GM04503 (cell line): ENCODE data around the gene ABCB9.

Source experiments
- DNase-seq: peaks from one replicate; pipeline ENCODE4 v3.0.0-alpha.2; 2012; ENCODE audit warnings: low read depth

ABCB9 gene

DNA sequence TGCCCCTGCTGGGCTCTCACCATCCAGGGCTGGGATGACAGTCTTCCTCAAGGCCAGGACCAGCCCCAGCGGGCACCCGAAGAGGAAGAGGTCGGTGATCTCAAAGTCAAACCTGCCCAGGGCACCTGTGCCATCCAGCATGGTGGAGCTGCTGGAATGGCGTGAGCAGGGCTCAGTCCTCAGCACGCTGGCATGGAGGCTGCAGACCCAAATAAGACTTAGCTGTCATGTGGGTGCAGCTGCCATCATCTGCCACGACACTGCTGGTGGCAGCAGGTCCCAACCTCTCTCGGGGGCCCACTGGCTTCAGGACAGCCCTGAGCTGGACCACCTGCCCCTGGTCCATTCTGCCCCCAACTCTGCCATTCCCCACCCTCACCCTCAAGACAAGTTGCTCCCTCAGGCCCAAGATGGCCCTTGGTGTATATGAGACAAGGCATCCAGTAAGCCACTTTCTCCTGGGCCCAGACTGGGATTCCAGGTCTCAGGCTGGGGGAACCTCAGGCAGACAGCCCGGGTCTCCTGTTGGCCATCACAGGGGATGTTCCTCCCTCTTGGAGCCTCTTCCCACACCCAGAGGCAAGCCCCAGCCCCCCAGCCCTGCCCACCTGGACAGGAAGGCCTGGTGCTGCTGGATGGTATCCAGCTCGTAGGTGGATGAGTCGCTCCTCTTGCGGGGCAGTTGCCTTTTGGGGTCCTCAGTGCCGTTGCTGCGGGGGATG, 28.7 kb upstream of the ABCB9 start:
- DNase-seq: no peak

DNA sequence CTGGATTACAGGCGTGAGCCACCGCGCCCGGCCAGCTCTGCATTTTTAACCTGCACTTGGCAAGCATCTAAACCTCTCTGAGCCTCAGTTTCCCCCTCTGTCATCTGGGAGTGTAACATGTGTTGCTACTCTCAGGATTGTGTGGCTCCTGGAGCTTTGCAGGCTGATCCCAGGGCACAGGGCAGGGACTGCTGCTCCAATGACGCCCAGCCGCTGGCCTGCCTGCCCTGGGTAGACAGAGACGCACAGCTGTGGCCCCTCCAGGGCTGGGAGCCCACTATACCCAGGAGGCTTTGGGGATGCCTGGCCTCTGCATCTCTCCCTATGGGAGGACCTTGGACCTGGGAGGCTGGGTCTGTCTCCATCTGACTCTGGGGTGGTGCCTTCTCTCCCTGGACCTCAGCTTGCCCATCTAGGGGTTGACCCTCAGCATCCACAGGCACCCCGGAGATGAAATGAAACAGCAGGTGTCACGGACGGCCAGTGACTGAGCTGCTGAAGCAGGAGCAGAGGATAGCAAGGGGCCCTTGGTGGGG, 27.9 kb upstream of the ABCB9 start:
- no peak for DNase-seq

DNA sequence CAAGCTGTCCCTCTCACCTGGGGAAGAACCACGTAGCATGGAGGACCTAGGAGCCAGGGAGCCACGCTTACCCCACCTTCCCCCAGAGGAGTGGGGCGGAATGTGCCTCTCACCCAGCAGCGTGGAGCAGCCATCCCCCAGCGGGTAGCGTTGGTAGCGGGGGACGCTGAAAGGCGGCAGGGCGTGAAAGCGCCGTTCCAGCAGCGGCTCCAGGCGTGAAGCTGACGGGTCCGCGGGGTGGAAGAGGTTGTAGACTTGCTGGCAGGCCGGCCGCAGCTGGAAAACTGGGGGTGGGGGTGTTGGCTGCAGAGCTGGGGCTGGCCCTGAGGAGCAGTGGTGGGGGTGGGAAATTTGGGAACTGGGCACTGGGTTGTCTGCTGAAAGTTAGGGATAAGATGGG, 26.1 kb upstream of the ABCB9 start:
- DNase-seq: no peak

DNA sequence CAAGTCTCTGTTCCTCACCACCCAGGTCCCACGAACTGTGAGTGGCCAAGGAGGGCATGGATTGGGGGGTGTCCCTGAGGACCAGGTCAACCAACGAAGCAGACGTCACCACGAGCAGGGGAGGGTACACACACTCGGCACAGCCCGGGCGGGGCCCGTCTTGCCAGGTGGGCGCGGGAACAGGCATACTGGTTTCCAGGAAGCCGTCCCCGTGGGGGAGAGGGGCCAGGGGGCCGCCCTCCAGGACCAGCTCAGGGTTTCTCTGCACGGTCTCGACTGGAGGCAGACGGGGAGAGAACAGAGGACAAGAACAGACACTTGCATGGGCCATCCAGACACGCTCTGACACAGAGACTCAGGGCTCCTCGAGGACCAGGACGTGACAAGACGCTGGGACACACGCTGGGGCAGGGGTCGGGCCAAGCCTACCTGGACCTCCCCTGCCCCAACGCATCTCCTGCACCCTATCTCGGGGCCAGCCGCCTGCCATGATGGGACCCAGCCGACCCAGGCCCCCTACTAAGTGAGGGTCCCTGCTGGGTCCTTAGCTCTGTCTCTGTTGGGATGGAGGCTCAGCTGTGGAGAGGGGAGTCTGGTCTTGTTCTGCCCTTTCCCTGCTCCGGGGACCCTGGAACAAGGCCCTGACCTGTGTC, 25.5 kb upstream of the ABCB9 start:
- no peak for DNase-seq

DNA sequence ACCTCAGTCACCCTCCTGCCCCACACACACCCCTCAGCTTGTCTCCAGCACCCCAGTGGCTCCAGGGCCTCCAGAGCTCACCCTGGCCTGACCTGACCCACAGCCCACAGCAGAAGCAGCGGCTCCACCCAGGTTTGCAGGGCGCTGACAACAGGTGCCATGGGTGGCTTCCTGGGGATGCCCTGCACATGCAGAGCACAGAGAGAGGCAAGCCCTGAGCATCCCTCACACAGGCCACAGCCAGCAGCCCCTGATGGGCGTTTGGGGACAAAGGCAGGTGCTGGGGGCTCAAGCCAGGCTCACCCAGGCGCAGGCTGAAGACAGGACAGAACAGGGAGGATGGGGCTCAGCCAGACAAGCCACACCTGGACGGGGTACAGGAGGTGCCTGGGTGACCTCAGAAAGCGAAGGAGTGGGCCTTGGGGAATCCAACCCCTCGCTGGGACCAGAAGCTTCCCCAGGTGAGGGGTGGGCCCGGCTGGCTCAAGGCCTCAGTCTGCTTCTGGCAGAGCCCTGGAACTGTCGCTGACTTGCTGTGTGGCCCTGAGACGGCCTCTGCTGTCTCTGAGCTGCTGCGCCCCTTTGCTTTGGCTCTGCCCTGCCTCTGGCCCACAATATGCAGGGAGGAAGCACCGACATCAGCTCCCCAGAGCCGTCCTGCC, 24.8 kb upstream of the ABCB9 start:
- no peak for DNase-seq

DNA sequence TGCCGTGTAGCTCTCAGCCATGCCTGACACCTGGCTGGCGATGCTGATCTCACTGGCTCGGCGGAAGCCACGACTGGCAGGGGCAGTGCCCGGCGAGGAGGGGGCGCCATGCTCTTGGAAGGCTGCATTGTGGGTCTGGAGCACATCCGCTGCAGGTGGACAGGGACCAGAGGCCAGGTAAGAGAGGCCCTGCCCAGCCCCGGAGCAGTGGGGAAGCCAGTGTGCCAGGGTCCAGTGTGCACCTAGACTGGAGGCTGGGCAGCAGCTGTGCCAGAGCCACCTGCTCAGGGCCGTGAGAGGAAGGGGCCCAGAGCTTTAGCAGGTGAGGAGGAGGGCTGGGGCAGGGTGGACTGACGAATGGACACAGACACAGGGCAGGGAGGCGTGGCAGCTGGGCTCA, 24.3 kb upstream of the ABCB9 start:
- DNase-seq: no peak

DNA sequence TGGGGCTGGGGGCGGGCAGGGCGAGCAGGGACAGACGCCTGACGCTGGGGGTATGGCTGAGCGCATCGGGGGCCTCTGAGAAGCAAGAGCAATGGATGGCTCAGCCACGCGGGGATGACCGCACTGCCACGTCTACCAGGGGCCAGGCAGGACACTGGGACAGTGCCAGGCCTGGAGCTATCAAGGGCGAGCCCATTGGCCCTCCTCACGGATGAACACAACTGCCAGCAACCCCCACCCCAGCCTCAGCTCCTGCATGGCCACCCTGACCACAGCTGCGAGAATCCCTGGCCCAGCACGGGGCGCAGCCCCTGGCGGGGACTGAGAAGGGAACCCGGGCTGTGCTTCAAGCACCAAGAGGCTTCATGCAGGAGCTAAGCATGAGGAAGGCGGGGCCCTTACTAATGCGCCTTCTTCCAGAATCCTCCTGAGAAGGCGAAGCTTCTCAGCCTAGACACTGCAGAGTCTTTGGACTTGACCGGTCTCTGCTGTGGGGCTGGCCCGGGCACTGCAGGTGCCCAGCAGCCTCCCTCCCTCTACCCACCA, 23.7 kb upstream of the ABCB9 start:
- no peak for DNase-seq

DNA sequence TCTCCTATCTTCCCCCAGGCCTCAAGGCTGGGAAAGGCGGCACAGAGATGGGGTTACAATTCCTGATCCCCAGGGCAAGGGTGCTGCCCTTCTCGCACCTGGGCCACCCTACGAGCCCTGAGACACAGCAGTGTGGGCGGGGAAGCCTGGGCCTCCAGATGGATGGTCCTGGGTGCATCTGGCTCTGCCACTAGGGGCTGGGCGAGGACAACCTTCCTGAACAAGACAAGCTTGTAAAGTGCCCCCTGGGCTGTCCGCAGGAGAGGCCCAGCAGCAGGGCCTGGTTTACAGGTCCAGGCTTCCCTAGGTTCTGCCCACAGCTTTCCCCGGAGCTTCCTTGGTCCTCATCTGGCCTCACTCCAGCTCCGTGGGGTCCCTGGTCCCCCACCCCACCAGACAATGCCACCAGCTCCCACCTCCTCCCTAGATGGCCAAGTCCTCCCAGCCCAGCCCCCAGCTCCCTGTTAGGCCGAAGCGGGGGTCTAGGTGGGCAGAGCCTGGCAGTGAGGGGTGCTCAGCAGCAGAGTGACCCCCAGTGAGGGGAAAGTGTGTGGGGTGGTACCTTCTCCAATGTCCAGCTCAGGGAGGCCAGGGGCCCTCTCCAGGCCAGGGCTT, 23.1 kb upstream of the ABCB9 start:
- DNase-seq: no peak

DNA sequence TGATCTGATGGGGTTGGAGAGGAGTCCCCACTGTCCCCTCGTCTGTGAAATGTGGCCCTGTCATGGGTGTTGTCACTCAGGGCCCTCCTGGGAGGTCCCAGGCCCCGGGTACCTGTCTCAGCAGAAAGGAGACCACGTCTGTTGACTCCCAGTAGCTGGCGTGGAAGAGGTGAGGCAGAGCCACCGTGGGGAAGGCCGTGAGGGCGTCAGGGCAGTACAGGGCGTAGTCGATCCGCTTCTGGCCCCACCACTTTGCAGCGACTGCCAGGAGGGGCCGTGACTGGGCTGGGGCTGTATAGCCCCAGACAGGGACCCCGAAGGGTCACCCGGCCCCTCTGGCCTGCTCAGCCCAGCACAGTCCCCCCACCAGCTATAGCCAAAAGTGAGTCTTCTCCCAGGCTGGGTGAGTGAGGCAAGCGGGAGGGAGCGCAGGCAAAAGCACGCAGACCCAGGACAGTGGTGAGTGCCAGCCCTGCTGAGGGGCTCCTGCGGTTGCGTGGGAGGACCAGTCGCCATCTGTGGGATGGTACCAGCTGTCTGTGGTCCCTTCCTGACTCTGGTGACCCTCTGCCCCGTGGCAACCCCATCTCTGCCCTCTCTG, 22.4 kb upstream of the ABCB9 start:
- DNase-seq: no peak

DNA sequence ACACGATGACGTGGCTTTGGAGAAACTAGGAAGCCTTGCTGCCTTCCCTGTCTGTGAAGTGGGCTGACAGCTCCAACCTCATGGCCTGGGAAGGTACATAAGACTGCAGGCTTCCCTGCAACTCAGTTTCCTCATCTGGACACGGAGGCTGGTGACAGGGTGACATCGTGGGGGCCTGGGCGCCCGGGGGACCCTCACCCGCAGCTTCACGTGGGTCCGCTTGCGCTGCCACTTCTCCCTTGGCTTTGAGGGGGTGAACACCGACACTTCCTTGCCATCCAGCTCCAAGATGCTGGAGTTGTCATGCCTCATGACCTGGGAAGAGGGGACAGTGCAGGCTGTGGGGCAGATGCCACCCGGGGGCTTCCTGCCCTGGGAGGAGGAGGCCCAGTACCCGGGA, 21.8 kb upstream of the ABCB9 start:
- no peak for DNase-seq

DNA sequence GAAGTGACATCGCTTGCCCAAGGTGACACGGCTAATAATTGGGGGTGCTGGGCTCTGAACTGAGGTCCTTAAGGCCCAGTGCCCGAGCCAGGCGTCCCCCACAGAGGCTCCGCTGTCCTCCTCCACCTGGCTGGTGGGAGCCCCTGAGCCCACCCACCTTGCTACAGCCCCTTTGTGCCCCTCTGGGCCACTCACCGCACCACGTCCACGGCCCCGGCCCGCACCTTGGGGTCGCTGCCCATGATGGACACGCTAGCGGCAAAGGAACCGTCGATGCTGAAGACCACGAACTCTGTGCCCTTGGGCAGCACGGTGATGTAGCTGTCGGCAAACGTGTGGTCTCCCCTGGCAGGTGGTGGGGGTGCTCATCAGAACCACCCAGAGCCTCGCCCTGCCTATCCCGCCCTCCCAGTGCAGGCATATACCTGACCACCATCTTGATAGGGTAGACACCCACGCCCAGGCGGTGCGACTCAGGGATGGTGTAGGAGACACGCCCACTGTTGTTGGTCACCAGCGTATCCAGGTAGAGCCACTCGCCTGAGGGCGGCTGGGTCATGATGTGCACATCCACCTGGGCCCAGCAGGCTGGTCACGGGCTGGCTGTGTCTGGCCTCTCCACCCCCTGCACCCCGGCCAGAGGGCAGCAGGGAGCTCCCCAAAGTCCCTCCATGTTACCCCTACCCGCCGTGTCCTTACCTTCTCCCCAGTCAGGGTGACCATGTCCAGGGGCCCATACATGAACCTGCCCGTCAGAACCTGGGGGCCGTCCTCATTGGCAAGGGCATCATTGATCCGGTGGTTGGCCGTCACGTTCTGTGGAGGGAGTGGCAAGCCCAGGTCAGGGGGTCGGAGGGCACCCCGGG, 21.1 kb upstream of the ABCB9 start:
- DNase-seq: no peak

DNA sequence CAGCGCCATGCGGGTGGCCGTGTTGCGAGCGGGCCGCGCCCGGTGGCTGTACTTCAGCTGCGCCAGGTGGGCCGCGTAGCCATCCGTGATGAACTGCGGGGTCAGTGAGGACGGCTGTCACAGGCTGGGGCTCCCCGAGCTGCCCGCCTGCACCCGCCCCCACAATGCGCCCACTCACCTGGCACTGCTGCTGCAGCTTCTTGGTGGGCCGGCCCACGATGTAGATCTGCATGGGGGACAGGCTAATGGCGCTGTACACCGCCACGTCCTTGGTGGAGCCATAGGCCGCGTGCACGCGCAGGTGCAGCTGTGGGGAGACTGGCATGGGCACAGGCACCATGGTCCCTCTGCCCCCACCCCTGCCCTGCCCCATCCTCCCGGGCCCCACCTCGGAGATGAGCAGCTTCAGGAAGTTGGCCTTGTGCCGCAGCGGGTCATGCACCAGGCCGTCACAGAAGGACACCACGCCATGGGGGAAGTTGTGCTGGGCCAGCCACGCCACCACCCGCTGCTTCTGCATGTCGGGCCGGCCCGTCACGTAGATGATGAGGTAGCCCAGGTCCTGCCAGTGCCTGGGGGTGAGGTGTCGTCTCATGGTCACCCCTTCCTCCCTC, 20.1 kb upstream of the ABCB9 start:
- DNase-seq: no peak

DNA sequence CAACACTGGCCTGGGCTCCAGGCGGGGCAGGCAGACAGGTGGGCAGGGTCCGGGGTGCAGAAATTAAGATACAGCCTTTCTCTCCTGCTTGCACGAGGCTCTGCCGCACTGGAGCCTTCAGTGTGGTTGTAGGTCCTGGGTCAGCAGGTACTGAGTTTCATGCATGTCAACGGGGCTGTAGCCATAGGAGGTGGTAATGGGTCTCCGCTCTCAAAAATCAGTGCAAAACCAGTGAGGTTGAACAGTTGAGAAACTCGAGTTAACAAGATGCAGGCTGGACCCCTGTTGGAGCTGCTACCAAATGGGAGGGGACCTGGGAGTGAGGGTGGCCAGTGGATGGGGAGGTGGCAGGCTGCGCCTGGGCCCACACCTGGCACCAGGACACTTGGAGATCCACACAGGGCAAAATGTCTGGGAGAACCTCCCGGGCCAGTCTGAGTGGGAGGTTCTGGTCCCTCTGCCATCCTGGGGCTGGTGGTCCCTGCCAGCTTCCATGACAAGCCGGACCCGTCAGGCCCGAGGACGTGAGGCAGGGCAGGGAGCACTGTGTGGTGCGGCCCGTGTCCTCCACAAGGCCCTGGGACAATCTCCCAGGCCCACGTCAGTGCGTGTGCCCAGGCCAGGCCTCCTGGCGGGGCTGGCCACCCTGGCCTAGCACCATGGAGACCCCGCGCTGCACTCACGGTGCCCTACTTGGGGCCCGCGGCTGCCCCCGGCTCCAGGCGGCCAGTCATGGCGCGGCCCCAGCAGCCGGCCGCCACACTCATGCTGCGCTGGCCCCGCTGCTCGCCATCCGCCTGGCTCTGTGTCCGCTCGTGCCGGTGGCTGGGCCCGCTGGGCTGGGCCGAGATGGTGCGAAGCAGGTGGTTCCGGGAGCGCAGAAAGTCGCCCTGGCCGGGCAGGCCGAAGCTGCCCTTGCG, 19.3 kb upstream of the ABCB9 start:
- no peak for DNase-seq

DNA sequence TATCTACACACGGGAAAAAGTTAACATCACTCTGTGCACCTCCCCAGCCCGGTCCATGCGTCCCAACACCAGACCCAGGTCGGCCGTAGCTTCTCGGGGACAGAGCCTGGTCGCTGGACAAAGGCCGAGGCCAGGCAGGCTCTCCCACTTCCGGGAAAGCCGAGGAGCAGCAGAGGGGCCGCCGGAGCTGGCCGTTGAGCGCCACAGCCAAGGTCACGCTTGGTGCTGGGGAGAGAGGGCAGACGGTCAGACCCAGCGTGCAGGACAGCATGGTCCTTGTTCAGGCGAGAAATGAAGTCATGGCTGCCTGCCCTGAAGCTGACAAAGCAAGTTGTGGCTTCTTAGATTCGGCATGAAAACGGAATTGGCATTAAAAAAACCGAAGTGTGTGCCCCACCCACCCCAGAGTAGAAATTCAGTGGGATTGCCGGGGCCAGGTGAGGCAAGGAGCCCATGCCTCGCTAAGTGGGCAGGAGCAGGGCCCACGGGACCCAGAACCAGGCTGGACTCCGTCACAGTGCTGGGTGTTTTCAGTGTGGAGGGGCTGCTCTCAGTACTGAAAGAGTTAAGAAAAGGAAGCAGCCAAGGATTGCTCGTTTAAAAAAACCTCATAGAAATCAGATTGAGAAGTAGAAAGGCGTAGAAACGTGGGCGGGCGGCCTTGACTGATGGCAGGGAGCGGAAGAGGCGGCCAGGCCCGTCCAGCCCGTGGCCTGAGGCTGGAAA, 18.5 kb upstream of the ABCB9 start:
- DNase-seq: no peak

DNA sequence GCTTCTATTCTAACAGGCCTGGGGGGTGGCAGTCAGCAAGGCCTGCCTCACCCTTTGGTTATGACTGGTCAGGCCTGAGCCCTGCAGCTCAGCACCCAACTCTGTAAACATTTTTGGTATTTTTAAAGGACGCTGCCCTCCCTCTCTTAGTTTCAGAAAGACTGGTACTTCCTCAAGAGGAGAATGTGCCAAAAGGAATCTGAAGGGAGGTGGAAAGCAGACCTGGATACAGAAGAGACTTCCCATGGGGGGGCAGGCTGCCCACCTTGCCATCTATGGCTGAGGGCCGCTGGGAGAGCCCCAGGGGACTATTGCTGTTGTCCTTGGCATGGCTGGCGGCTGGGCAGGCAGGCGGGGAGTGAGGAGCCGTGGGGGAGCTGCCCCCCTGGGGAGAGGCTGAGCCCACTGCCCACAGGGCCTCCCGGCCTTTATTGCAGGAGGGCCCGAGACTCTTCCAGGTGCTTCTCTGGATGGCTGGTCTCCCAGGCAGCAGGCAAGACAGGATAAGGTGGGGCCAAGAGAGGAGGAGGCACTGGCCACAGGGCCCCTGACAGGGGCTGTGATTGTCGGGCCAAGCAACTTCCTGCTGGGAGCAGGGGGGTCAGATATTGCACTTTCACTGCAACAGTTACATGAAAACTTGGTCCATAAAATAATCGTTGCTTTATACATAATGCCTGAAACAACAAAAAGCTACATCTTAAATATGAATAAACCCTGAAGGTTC, 17.7 kb upstream of the ABCB9 start:
- DNase-seq: no peak

DNA sequence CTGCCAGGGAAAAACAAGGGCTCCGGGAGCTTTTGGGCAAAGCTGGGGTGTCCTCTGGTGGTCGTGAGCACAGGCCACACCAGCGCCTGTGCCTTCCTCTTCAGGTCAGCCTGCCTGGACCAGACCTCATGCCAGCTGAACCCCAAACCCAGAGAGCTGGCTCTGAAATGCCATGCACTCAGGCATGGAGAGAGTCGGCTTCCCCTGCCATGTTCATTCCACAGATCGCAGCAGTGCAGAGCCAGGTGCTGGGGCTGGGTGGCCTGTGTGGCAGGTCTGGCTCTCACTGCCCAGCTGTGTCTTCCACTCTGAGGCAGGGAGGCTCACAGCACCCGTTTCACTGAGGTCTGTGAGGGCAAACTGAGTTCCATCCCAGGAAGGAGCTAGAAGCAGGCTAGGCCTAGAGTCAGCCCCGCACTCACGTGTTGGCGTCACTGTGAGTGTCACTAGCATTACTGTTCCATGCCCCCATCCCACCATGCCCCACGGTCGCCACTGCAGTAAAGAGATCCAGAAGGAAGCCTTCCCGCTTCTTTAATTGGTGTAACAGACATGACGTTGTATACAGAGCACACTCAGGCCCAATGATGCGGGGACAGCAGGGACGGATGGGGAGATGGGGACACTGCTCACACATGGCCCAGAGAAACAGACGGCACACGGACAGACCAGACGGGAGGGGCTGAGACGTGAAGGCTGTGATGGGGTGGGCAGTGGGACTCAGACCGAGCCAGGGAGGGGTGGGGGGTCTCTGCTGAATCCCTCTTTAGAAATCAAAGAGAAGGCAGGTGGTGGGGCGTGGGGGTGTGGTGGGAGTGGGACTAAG, 16.9 kb upstream of the ABCB9 start:
- DNase-seq: no peak

DNA sequence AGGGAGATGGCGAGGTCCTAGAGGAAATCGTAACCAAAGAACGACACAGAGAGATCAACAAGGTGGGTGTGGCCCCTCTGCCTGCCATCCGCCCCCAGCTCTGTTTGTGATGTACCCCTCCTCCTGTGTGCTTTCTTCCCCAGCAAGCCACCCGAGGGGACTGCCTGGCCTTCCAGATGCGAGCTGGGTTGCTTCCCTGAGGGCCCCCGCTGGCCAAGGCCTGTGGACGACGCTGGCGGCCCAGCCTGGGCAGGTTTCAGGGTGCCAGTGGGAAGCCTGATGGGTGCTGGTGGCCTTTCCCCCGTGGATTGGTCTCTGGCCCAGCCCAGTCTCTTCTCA, 16.2 kb upstream of the ABCB9 start:
- DNase-seq: no peak
